Neutrophil (primary cell): ENCODE results near the gene PPP1R37.
"Not testable (repeated sequence)": the region's sequence is repeated elsewhere in the genome, so short reads cannot be mapped to it uniquely, and the experiment has no call there.

Source experiments
- H3K27ac ChIP-seq: fragments of 200-600 bp; sonication (generic); 2 replicates; pipeline ENCODE4 v1.5.1; 2016; ENCODE audit warnings: mild to moderate bottlenecking, moderate library complexity
- H3K27me3 ChIP-seq: fragments of 200-600 bp; sonication (generic); 2 replicates; pipeline ENCODE4 v1.6.0; 2016; ENCODE audit warnings: mild to moderate bottlenecking
- H3K36me3 ChIP-seq: fragments of 200-600 bp; sonication (generic); 2 replicates; pipeline ENCODE4 v1.5.1; 2017
- H3K4me1 ChIP-seq, 2 experiments: fragments of 200-600 bp in 1 of 2; sonication (generic) in 1 of 2; 1 replicate in 1 of 2; 2 replicates in 1 of 2; pipeline versions ENCODE4 v1.5.1 to v1.6.1; 2013 to 2016; ENCODE audit warnings: low read depth in 1 of 2, low read length in 1 of 2, mild to moderate bottlenecking in 1 of 2, moderate library complexity in 1 of 2; ENCODE audit not compliant: control insufficient read depth in 1 of 2, insufficient read depth in 1 of 2
- H3K4me3 ChIP-seq, 2 experiments: fragments of 200-600 bp in 1 of 2; sonication (generic) in 1 of 2; 1 replicate in 1 of 2; 2 replicates in 1 of 2; pipeline ENCODE4 v1.5.1; 2013 to 2016; ENCODE audit warnings: low read depth in 1 of 2, low read length in 1 of 2, mild to moderate bottlenecking in 1 of 2, moderate library complexity in 1 of 2
- H3K9me3 ChIP-seq: fragments of 200-600 bp; sonication (generic); 2 replicates; pipeline ENCODE4 v1.5.1; 2016
- TF ChIP-seq, protein P1 (sequence below): fragments of 200-600 bp; sonication (generic); IDR thresholded peaks from 2 replicates; pipeline ENCODE4 v1.5.1; 2016; ENCODE audit warnings: antibody characterized with exemption

Gene PPP1R37

DNA sequence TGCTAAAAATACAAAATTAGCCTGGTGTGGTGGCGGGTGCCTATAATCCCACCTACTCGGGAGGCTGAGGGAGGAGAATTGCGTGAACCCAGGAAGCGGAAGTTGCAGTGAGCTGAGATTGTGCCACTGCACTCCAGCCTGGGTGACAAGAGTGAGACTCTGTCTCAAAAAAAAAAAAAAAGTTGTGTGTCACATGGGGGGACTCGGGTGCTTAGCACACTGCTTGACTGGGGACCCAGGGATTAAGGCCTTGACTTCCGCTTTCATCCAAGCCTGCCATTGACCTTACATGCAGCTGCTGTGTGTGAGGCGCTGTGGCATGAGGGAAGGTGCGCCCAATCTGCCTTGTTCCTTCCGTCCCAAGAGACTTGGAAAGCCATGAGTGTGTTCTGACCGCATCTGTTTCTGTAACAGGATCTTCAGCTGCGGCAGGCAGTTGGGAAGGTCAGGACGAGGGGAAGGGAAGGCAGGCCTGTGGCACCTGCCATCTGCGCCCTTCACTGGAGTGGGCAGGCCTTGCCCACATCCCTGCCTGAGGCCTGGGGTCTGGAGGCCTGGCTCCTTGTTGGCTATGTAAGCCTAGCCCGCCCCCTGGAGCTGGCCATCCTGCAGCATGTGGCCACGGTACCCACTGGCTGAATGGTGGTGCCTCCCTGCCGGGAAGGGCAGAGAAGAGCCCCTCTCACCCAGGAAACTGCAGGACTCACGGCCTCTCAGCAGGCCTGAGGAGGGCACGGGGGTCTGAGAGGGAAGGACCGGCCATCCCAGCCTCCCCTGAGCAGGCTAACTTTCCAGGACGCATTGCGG, 23.0 kb downstream of the PPP1R37 start:
- Histone ChIP-seq H3K4me3 (peak overlapping the region; percentile 24), H3K9me3 (no peaks in the 10 kb centered on the region), H3K36me3 (no peaks in the 10 kb centered on the region), H3K27me3 (no peaks in the 10 kb centered on the region), H3K27ac (peak overlapping the region; percentile 89), H3K4me1 (peaks cover 54 to 62% of the 10 kb centered on the region in 2 experiments)
- TF ChIP-seq, protein P1, sequence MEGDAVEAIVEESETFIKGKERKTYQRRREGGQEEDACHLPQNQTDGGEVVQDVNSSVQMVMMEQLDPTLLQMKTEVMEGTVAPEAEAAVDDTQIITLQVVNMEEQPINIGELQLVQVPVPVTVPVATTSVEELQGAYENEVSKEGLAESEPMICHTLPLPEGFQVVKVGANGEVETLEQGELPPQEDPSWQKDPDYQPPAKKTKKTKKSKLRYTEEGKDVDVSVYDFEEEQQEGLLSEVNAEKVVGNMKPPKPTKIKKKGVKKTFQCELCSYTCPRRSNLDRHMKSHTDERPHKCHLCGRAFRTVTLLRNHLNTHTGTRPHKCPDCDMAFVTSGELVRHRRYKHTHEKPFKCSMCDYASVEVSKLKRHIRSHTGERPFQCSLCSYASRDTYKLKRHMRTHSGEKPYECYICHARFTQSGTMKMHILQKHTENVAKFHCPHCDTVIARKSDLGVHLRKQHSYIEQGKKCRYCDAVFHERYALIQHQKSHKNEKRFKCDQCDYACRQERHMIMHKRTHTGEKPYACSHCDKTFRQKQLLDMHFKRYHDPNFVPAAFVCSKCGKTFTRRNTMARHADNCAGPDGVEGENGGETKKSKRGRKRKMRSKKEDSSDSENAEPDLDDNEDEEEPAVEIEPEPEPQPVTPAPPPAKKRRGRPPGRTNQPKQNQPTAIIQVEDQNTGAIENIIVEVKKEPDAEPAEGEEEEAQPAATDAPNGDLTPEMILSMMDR = no peak

DNA sequence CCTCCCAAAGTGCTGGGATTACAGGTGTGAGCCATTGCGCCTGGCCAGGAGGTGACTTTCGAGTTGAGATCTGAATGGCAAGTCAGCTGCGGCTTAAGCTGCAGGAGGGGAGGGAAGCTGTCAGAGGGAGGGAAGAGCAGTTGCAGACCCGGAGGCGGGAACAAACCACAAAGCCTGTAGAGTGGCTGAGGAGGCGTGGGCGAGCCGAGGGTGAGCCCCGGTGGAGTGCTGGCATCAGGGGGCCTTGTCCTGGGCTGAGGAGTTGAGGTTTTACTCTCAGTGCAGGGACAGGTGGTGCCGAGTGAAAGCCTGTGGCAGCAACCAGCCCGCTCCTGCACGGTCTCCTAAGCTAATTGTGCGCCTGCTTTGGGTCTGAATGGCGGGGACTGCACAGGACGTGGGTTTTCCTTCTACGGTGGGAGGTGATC, 24.2 kb downstream of the PPP1R37 start:
- H3K9me3 ChIP-seq = no peaks in the 10 kb centered on the region
- no peaks in the 10 kb centered on the region for H3K27me3 ChIP-seq
- peak overlapping the region in 1 of 2 experiments; percentile 7 for H3K4me3 ChIP-seq
- peak overlapping the region; percentile 89 for H3K27ac ChIP-seq
- peaks cover 51 to 56% of the 10 kb centered on the region in 2 experiments for H3K4me1 ChIP-seq
- H3K36me3 ChIP-seq = no peaks in the 10 kb centered on the region
- TF ChIP-seq, protein P1 = no peak

GRCh38 chr19:45117671-45118070, 24.7 kb downstream of the PPP1R37 start:
- Histone ChIP-seq H3K27ac (peak overlapping the region; percentile 89), H3K36me3 (no peaks in the 10 kb centered on the region), H3K4me1 (peaks cover 51 to 55% of the 10 kb centered on the region in 2 experiments), H3K27me3 (no peaks in the 10 kb centered on the region), H3K9me3 (no peaks in the 10 kb centered on the region), H3K4me3 (peak overlapping the region in 1 of 2 experiments; percentile 7)
- TF ChIP-seq, protein P1 = no peak

- Histone ChIP-seq H3K36me3 (no peaks in the 10 kb centered on the region), H3K27ac (peak overlapping the region; percentile 89), H3K4me3 (no peak overlapping the region), H3K27me3 (no peaks in the 10 kb centered on the region), H3K9me3 (no peaks in the 10 kb centered on the region), H3K4me1 (peaks cover 51 to 55% of the 10 kb centered on the region in 2 experiments)
- TF ChIP-seq, protein P1 = no peak
These were observed 25.1 kb downstream of the PPP1R37 start for GRCh38 chr19:45118106-45118505.

DNA sequence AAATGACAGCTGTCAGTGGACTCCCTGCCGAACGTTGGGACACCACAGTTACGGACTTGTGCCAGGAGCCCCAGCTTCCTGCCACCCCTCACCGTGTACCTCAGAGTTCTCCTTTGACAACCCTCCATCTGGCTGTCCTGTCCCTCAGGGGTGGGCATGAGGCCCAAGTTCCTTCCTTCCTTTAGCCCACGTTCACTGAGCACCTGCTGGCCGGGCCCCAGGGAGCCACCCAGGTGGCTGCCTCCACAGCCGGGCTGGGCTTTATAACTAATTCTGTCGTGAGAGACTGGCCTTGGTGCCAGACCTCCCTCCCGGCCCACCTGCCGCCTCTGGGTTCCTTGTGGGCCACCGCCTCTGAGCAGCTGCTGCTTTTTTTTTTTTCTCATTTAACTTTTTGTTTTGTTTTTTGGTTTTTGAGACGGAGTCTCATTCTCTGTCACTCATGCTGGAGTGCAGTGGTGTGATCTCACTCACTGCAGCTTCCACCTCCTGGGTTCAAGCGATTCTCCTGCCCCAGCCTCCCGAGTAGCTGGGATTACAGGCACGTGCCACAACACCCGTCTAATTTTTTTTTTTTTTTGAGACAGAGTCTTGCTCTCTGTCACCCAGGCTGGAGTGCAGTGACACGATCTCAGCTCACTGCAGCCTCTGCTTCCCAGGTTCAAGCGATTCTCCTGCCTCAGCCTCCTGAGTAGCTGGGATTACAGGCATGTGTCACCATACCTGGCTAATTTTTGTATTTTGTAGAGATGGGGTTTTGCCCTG, 25.8 kb downstream of the PPP1R37 start:
- Histone ChIP-seq H3K4me1 (peaks cover 51 to 55% of the 10 kb centered on the region in 2 experiments), H3K27ac (peak overlapping the region; percentile 89)
- H3K27me3 ChIP-seq, H3K36me3 ChIP-seq, H3K9me3 ChIP-seq, H3K4me3 ChIP-seq: not testable (repeated sequence)

- Histone ChIP-seq H3K4me1 (peaks cover 44 to 47% of the 10 kb centered on the region in 2 experiments), H3K27ac (no peak overlapping the region), H3K27me3 (no peaks in the 10 kb centered on the region), H3K9me3 (no peaks in the 10 kb centered on the region), H3K36me3 (peaks cover 3% of the 10 kb centered on the region), H3K4me3 (no peak overlapping the region)
- TF ChIP-seq, protein P1 = no peak
These were observed 26.6 kb downstream of the PPP1R37 start for GRCh38 chr19:45119582-45119981.
